HepG2 (cell line): ENCODE results near the gene EIF1AD. TPM values are rescaled to one million over a fixed set of nuclear protein-coding genes. Genes with fewer than 3 reads are reported as not detected.

ENCODE experiments used
- ATAC-seq: fragments of 200-7000 bp; cut with Tn5 transposase; 3 replicates; pipeline ENCODE4 v1.9.1; 2020; ENCODE audit warnings: mild to moderate bottlenecking, moderate library complexity
- BruUV-seq: library from RNA; stranded (reverse); fragments of 400-500 nt; replicated peaks from 2 replicates; lab custom pipeline; 2021; lab: Mats Ljungman, UMichigan
- CTCF ChIA-PET: fragments of 300-600 bp; formaldehyde crosslinking; extraction: SDS; loops from one replicate; lab custom pipeline; 2021; ENCODE audit warnings: low total read pairs, inconsistent platforms, low intra/inter-chr PET ratio; lab: Yijun Ruan, JAX
- POLR2A ChIA-PET: fragments of 350-600 bp; sonication (Branson Sonifier 250); formaldehyde crosslinking; loops from one replicate; lab custom pipeline; 2020; ENCODE audit warnings: antibody characterized with exemption, inconsistent platforms; lab: Yijun Ruan, JAX
- DNase-seq: peaks from one replicate; pipeline ENCODE4 v3.0.0-alpha.2; 2015; ENCODE audit warnings: low spot score
- FAIRE-seq: peaks from 3 replicates; lab custom pipeline; 2011; peaks lifted over from hg19 to GRCh38; lab: Jason Lieb, UNC
- H2AFZ ChIP-seq: one replicate; pipeline ENCODE4 v1.6.1; 2011; ENCODE audit warnings: low read length, inconsistent platforms
- H3K27ac ChIP-seq: fragments of 300-600 bp; 3 replicates; pipeline ENCODE4 v1.8.0; 2011; ENCODE audit warnings: mixed run types, mild to moderate bottlenecking, mixed read lengths, low read length, inconsistent platforms; ENCODE audit not compliant: insufficient read depth; ENCODE audit errors: extremely low read length
- H3K27me3 ChIP-seq, 2 experiments: fragments of 200-600 bp in 1 of 2; 2 replicates in 1 of 2; 3 replicates in 1 of 2; pipeline versions ENCODE4 v1.6.0 to v1.8.0; 2011; ENCODE audit warnings: low read length in 2 of 2, mild to moderate bottlenecking in 2 of 2, moderate library complexity in 2 of 2, inconsistent platforms in 1 of 2; ENCODE audit not compliant: insufficient read depth in 2 of 2, control insufficient read depth in 1 of 2
- H3K36me3 ChIP-seq, 2 experiments: fragments of 200-600 bp in 1 of 2; replicated peaks in 1 of 2; 2 replicates in 1 of 2; 3 replicates in 1 of 2; pipeline versions ENCODE4 v1.5.1 to v1.8.0; 2011; ENCODE audit warnings: low read length in 2 of 2, inconsistent platforms in 1 of 2; ENCODE audit not compliant: insufficient read depth in 2 of 2, control insufficient read depth in 1 of 2
- H3K4me1 ChIP-seq: 2 replicates; pipeline ENCODE4 v1.5.1; 2012; ENCODE audit warnings: low read length, inconsistent platforms; ENCODE audit not compliant: insufficient read depth
- H3K4me2 ChIP-seq: 2 replicates; pipeline ENCODE4 v1.6.0; 2011; ENCODE audit warnings: low read depth, low read length, inconsistent platforms
- H3K4me3 ChIP-seq, 3 experiments: fragments of 200-600 bp in 1 of 3; sonication (generic), shearing (Covaris generic) in 1 of 3; replicated peaks in 1 of 3; 2 replicates each; pipeline ENCODE4 v1.5.1; 2011 to 2016; ENCODE audit warnings: low read length in 3 of 3, inconsistent platforms in 2 of 3, low read depth in 2 of 3, mild to moderate bottlenecking in 2 of 3, control low read depth in 1 of 3, mixed read lengths in 1 of 3; ENCODE audit not compliant: insufficient read depth in 1 of 3
- H3K79me2 ChIP-seq: one replicate; pipeline ENCODE4 v1.6.1; 2011; ENCODE audit warnings: low read length, inconsistent platforms; ENCODE audit not compliant: insufficient read depth
- H3K9ac ChIP-seq: 2 replicates; pipeline ENCODE4 v1.6.0; 2011; ENCODE audit warnings: mild to moderate bottlenecking, low read depth, low read length, inconsistent platforms; ENCODE audit not compliant: insufficient read depth
- H3K9me3 ChIP-seq: 2 replicates; pipeline ENCODE4 v1.5.1; 2012; ENCODE audit warnings: mild to moderate bottlenecking, low read length
- H4K20me1 ChIP-seq: 2 replicates; pipeline ENCODE4 v1.6.0; 2011; ENCODE audit warnings: inconsistent platforms, mild to moderate bottlenecking, low read length, moderate library complexity; ENCODE audit not compliant: insufficient read depth
- PRDM4 ChIP-seq: sonication (generic); formaldehyde crosslinking; IDR thresholded peaks from 2 replicates; pipeline ENCODE4 v1.9.0; 2021; ENCODE audit warnings: missing genetic modification reagents, borderline replicate concordance
- ZBTB33 ChIP-seq: sonication (generic); formaldehyde crosslinking; IDR thresholded peaks from 2 replicates; pipeline ENCODE4 v1.4.0; 2020; ENCODE audit warnings: missing genetic modification reagents
- WGBS: methylation state at CpG from one replicate; pipeline ENCODE4 v1.1.6; 2017; ENCODE audit warnings: low lambda C conversion rate; 5-methylcytosine and 5-hydroxymethylcytosine counted together
- in situ Hi-C: cut with HindIII; loops from 2 replicates; pipeline ENCODE4 v1.10.0; 2017; ENCODE audit warnings: low pct_unique_long_range_greater_than_20kb; ENCODE audit not compliant: extremely low pct_ligation_motif_present
- intact Hi-C: fragments of 100-400 bp; cut with micrococcal nuclease; formaldehyde crosslinking; loops from one replicate; pipeline ENCODE4 v1.10.0; 2022; ENCODE audit not compliant: unreplicated experiment
- polyA plus RNA-seq, 8 experiments: library from polyadenylated mRNA; depleted of rRNA in 3 of 8; stranded (reverse) in 7 of 8; unstranded in 1 of 8; fragments of >200 nt; fragmentation: Illumina TruSeq in 4 of 8; extraction: Trizol in 4 of 8; gene quantifications; 2 replicates each; pipeline versions ENCODE4 v1.2.1 to v1.2.3, GENCODE V29; 2011 to 2016; ENCODE audit warnings: low read depth in 4 of 8, missing spikeins in 1 of 8, mixed read lengths in 1 of 8; ENCODE audit not compliant: insufficient read depth in 1 of 8
- total RNA-seq, 5 experiments: library from RNA; depleted of rRNA; stranded (reverse); fragments of >200 nt; fragmentation: Illumina TruSeq; extraction: Trizol; gene quantifications; 2 replicates each; pipeline ENCODE4 v1.2.3, GENCODE V29; 2016; ENCODE audit warnings: low read depth in 1 of 5

The EIF1AD gene
- total and polyA plus RNA-seq, 2 of the 13 experiments (the other 11 are each of a cell fraction or from before 2014, with no cell fraction given) = 18.2 to 30.8 TPM

DNA sequence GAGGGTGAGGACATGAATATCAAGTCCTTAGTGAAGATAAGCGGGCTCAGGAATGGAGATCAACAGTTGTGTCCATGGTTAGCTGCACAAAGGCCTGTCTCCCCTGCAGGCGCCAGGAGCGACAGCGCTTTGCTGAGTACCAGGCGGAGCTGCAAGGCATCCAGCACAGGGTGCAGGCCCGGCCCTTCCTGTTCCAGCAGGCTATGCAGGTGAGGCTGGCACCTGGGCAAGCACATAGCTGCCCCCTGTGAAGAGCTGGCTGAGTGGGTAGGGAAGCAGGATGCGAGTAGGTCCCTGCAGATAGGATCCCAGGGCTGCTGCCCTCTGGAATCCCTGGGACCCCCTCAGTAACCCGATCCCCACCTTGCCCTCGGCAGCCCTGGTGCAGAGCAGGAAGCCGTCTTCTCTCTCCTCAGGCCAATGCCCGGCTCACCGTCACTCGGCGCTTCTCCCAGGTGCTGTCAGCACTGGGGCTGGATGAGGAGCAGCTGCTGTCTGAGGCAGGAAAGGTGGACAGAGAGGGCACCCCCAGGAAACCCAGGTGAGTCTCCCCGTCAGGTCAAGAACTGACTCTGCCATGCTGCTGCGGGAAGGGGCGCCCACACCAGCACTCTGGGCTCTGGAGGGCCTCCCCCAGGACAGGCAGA, 43.1 kb downstream of the EIF1AD start:
- in situ Hi-C loops = no loop called here
- H3K9me3 ChIP-seq = no peaks in the 10 kb centered on the region
- peaks cover 63% of the 10 kb centered on the region for H3K4me1 ChIP-seq
- no peak overlapping the region for H2AFZ ChIP-seq
- peaks cover 20% of the 10 kb centered on the region for H3K79me2 ChIP-seq
- WGBS = 85% methylated on average over 4 of the region's 17 CpGs
- intact Hi-C loops = no loop called here
- POLR2A ChIA-PET = interaction anchor here (1.3 kb wide), 1 partner anchor 71 kb away, joined by 5 read pairs; the partner anchor contains the start of gene FIBP
- BruUV-seq = no TSS peak
- no peaks in the 10 kb centered on the region; a peak in 1 of 5 replicates for H3K27me3 ChIP-seq
- ATAC-seq (no peak), DNase-seq (no peak), FAIRE-seq (no peak)
- no peak overlapping the region for H3K4me3 ChIP-seq
- H3K27ac ChIP-seq = no peak overlapping the region
- H3K36me3 ChIP-seq = peaks cover 2 to 3% of the 10 kb centered on the region in 2 experiments; a peak in 4 of 5 replicates
- TF ChIP-seq ZBTB33 (CRISPR knock-in tag) (peak; percentile 76; the same call in 1 of the 2 replicates), PRDM4 (CRISPR knock-in tag) (no peak)
- no peak overlapping the region for H3K9ac ChIP-seq
- CTCF ChIA-PET = no interaction called here
- no peak overlapping the region for H3K4me2 ChIP-seq
- no peaks in the 10 kb centered on the region for H4K20me1 ChIP-seq
